Left lung (tissue), 10 donors: ENCODE data around the gene UGCG. TPM values are rescaled to one million over a fixed set of nuclear protein-coding genes. Genes with fewer than 3 reads are reported as not detected.
A peak's percentile ranks its signal among the peaks of the same experiment; 100 is the strongest.

Source experiments
- ATAC-seq: fragments of 200-7000 bp; cut with Tn5 transposase; one replicate; pipeline ENCODE4 v1.9.1; 2020; ENCODE audit warnings: moderate library complexity
- DNase-seq, 4 donors: peaks; one replicate each; pipeline ENCODE4 v3.0.0-alpha.2; 2013 to 2020
- H3K27ac ChIP-seq, 2 donors: fragments of 200-600 bp; sonication (generic) in 1 of 2; one replicate each; pipeline versions ENCODE4 v1.5.0 to v1.8.0; 2020 to 2021
- H3K27me3 ChIP-seq, 2 donors: fragments of 200-600 bp; sonication (generic) in 1 of 2; one replicate each; pipeline versions ENCODE4 v1.5.0 to v1.8.0; 2020 to 2021
- H3K36me3 ChIP-seq, 2 donors: fragments of 200-600 bp; sonication (generic) in 1 of 2; one replicate each; pipeline versions ENCODE4 v1.5.0 to v1.8.0; 2020 to 2021
- H3K4me1 ChIP-seq, 2 donors: fragments of 200-600 bp; one replicate each; pipeline ENCODE4 v1.8.0; 2021
- H3K4me3 ChIP-seq, 2 donors: fragments of 200-600 bp; sonication (generic) in 1 of 2; one replicate each; pipeline versions ENCODE4 v1.5.0 to v1.8.0; 2020 to 2021; ENCODE audit warnings: mild to moderate bottlenecking in 1 of 2
- H3K9me3 ChIP-seq, 2 donors: fragments of 200-600 bp; sonication (generic) in 1 of 2; one replicate each; pipeline versions ENCODE4 v1.5.0 to v1.8.0; 2020 to 2021
- intact Hi-C, 2 donors: fragments of 100-400 bp; cut with DNase I; formaldehyde crosslinking; loops; one replicate each; pipeline versions ENCODE4 v1.11.2 to v1.14.2; 2022
- polyA plus RNA-seq, 6 donors: library from polyadenylated mRNA; unstranded; fragments of 120-200 nt; gene quantifications; one replicate each; pipeline ENCODE4 v1.2.1, GENCODE V29; 2013; ENCODE audit not compliant: insufficient read length in 6 of 6
- total RNA-seq, 2 donors: library from RNA; stranded (reverse); fragmentation: NEBNext Ultra II Directional; extraction: Animal tissue kit (Norgen Biotek cat#: 25700); gene quantifications; one replicate each; pipeline ENCODE4 v1.2.1, GENCODE V29; 2021
- TF ChIP-seq, protein P1 (sequence below), 2 donors: fragments of 200-600 bp; sonication (generic) in 1 of 2; IDR thresholded peaks; one replicate each; pipeline versions ENCODE4 v1.5.0 to v1.8.0; 2021; ENCODE audit warnings: antibody characterized with exemption in 2 of 2
- donor health status: DM: no; HTN: yes; CAD: no.
- donor health status: DM: no; HTN: no; CAD: no.

The UGCG gene
- total and polyA plus RNA-seq, 8 donors, result 29.0 to 74.3 (median 50.3) TPM

DNA sequence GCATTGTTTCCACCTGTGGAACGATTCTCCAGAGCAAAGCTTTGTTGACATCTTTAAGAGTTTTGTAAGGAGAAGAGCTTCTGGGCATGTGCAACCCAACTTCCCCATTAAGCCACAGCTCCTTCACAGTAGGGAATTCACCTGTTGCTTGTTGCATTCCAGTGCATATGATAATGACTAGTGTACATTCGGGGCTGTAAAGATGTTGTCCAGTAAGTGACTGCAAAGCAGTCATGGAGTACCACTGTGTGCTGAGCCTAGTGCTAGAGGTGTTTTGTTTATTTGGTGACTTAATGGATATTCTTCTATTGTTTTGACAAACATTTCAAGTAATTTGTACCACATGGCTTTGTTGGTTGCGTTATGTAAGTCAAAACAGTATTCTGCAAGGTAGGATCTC, 12.8 kb downstream of the UGCG start:
- intact Hi-C loops, result no loop called here
- no peak for DNase-seq
- Histone ChIP-seq H3K27ac (peak overlapping the region in 1 of 2 donors; percentile 9), H3K27me3 (no peaks in the 10 kb centered on the region), H3K4me3 (no peak overlapping the region), H3K36me3 (peaks cover 0 to 4% of the 10 kb centered on the region in 2 donors), H3K9me3 (no peaks in the 10 kb centered on the region), H3K4me1 (peaks cover 19 to 92% of the 10 kb centered on the region in 2 donors)
- TF ChIP-seq, protein P1, sequence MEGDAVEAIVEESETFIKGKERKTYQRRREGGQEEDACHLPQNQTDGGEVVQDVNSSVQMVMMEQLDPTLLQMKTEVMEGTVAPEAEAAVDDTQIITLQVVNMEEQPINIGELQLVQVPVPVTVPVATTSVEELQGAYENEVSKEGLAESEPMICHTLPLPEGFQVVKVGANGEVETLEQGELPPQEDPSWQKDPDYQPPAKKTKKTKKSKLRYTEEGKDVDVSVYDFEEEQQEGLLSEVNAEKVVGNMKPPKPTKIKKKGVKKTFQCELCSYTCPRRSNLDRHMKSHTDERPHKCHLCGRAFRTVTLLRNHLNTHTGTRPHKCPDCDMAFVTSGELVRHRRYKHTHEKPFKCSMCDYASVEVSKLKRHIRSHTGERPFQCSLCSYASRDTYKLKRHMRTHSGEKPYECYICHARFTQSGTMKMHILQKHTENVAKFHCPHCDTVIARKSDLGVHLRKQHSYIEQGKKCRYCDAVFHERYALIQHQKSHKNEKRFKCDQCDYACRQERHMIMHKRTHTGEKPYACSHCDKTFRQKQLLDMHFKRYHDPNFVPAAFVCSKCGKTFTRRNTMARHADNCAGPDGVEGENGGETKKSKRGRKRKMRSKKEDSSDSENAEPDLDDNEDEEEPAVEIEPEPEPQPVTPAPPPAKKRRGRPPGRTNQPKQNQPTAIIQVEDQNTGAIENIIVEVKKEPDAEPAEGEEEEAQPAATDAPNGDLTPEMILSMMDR (IDR thresholded peaks at IDR 0.05), result no peak
- ATAC-seq, result peak; percentile 81

DNA sequence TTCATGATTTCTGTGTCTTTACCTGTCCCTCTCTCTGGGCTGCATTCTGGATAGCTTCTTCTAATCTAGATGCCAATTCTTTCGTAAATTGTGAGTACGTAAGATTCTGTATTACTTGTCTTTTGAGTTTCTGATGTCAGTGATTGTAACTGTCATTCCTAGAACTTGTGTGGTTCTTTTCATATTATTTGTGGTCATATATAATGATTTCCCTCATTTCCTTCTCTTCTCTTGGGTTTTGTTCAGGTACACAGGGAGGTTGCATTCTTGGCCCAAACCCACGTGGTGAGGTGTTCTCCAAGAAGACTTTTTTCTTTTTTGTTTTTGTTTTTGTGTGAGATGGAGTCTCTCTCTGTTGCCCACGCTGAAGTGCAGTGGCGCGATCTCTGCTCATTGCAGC, 13.8 kb downstream of the UGCG start:
- Histone ChIP-seq H3K27me3 (no peaks in the 10 kb centered on the region), H3K36me3 (peaks cover 0 to 4% of the 10 kb centered on the region in 2 donors), H3K9me3 (no peaks in the 10 kb centered on the region), H3K4me1 (peaks cover 24 to 93% of the 10 kb centered on the region in 2 donors), H3K4me3 (no peak overlapping the region), H3K27ac (peak overlapping the region in 1 of 2 donors; percentile 9)
- intact Hi-C loops, result no loop called here
- TF ChIP-seq, protein P1 (IDR thresholded peaks at IDR 0.05), result no peak
- ATAC-seq, result no peak
- no peak for DNase-seq

DNA sequence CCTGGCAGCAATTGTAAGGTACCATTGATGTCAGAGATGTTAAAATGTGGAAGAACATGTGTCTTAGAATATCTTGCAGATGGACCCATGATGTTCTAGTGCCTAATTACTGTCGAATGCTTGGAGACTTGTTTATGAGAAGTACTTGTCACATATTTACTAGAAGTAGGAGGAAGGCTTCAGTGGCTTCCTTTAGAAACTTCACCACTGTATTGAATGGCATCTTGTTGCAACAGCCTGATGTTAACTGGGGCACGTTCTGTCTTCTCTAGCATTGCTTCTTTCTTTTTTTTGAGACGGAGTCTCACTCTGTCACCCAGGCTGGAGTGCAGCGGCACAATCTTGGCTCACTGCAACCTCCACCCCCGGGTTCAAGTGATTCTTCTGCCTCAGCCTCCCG, 16.5 kb downstream of the UGCG start:
- intact Hi-C loops, result no loop called here
- DNase-seq (no peak), ATAC-seq (no peak)
- no peak overlapping the region for H3K4me3 ChIP-seq
- peaks cover 0 to 19% of the 10 kb centered on the region in 2 donors for H3K36me3 ChIP-seq
- TF ChIP-seq, protein P1 (IDR thresholded peaks at IDR 0.05), result no peak
- peaks cover 24 to 96% of the 10 kb centered on the region in 2 donors for H3K4me1 ChIP-seq
- no peaks in the 10 kb centered on the region for H3K9me3 ChIP-seq
- H3K27me3 ChIP-seq, result no peaks in the 10 kb centered on the region
- H3K27ac ChIP-seq, result peak overlapping the region in 1 of 2 donors; percentile 51

DNA sequence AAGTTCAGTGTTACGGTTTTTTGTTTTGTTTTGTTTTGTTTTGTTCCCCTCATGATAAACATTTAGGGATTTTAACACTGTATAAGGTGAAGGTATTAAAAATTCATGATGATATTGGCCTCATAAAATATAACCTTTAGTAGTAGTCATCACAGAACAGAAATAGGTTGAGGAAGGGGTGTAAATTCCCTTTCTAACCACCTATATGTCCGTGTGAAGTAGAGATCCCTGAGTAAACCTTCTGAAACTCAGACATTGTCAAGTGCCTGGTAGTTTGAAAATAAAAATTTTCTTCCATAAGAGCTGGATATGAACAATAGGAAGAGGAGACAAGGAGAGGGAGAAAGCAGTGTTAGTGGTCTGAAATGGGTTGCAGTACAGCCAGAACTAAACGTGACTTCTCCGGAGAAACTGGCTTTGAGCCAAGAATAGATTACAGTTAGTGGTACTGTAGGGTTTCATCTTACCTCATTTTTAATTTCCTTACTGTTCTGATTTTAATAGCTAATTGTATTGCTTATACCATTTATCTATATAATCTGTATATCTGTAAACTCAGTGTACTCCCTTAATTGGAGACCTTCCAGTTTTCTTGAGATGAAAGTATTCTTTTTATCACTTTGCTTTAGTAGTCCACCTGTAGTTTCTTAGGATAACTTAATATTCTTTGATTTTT, 18.3 kb downstream of the UGCG start:
- H3K27me3 ChIP-seq, result no peaks in the 10 kb centered on the region
- TF ChIP-seq, protein P1 (IDR thresholded peaks at IDR 0.05), result no peak
- ATAC-seq, result peak; percentile 30
- intact Hi-C loops, result no loop called here
- H3K27ac ChIP-seq, result peak overlapping the region in 1 of 2 donors; percentile 51
- peak in 1 of 4 donors; percentile 41 for DNase-seq
- H3K4me3 ChIP-seq, result no peak overlapping the region
- H3K4me1 ChIP-seq, result peaks cover 13 to 81% of the 10 kb centered on the region in 2 donors
- H3K36me3 ChIP-seq, result peaks cover 0 to 33% of the 10 kb centered on the region in 2 donors
- H3K9me3 ChIP-seq, result no peaks in the 10 kb centered on the region

DNA sequence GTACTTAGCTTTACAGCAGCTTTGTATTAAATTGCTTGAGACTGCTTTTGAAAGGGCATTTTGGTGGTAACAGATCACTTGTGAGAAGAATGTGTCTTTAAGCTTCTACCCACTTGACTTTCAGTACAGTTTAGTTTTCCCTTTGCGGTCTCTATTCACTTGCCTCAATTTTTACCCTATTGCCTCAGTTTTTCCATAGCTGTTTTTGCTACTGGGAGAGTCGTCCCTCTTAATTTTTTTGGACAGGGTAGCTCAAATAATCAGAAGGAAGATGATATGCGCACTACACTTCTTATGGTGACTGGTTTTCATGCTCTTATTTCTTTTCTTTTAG, 18.8 kb downstream of the UGCG start:
- TF ChIP-seq, protein P1 (IDR thresholded peaks at IDR 0.05), result no peak
- ATAC-seq (peak; percentile 22), DNase-seq (no peak)
- no peaks in the 10 kb centered on the region for H3K9me3 ChIP-seq
- no peak overlapping the region for H3K4me3 ChIP-seq
- peaks cover 0 to 38% of the 10 kb centered on the region in 2 donors for H3K36me3 ChIP-seq
- H3K4me1 ChIP-seq, result peaks cover 13 to 76% of the 10 kb centered on the region in 2 donors
- no peaks in the 10 kb centered on the region for H3K27me3 ChIP-seq
- intact Hi-C loops, result no loop called here
- H3K27ac ChIP-seq, result peak overlapping the region in 1 of 2 donors; percentile 51
